ENCODE measurements around the gene TAP1. TPM values are rescaled to one million over a fixed set of nuclear protein-coding genes. Genes with fewer than 3 reads are reported as not detected.

Gene TAP1
- polyA plus RNA-seq, 2 of the 4 experiments (the other 2 are of a cell fraction): 19.0 to 21.2 TPM

DNA sequence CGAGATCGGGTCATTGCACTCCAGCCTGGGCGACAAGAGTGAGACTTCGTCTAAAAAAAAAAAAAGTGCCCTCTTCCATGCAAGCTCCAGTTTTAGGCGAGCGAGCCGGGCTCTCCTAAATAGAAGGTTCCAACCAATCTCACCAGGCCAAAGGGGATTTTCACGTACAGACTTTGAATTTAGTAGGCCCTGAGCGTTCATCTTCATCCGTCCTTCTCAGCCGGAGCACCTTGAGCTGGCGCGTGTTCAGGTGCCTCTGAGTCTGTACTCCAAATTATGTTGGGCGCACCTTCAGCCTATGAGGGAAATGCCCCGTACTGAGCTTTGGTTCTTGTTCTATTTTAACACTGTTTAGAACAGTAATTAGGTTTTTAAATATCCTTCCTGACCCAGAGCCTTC is 14.1 kb downstream of the TAP1 start:
- ATAC-seq (no peak), DNase-seq (ENCODE audit: low read depth in 1 of 2, low spot score in 1 of 2) (no peak), FAIRE-seq (no peak)
- CTCF ChIA-PET: interaction anchor here (1.0 to 10.9 kb wide), 30 partner anchors 10 to 433 kb away, joined by 3 to 253 read pairs (median 5); partner anchors contain the start of genes BTNL2, HLA-DMA, PSMB9 and TAP1
- Histone ChIP-seq H3K4me2 (no peak overlapping the region), H3K27ac (no peak overlapping the region), H3K4me3 (no peak overlapping the region), H3K9me3 (no peaks in the 10 kb centered on the region), H3K4me1 (peaks cover 10% of the 10 kb centered on the region; the same call in 1 of the 3 replicates)
- TF ChIP-seq MAFK (IDR thresholded peaks at IDR 0.05; ENCODE audit: partially characterized antibody) (no peak), RNF2 (IDR thresholded peaks at IDR 0.05; ENCODE audit: borderline replicate concordance, low read depth) (no peak), GATA3 (IDR thresholded peaks at IDR 0.05; ENCODE audit: borderline replicate concordance) (no peak), HOXB13 (CRISPR knock-in tag; IDR thresholded peaks at IDR 0.05; ENCODE audit: low read depth) (no peak), RAD21 (conservative IDR thresholded peaks at IDR 0.05 in 1 of 2, IDR thresholded peaks at IDR 0.05 in 1 of 2) (no peak), TFCP2L1 (CRISPR knock-in tag; IDR thresholded peaks at IDR 0.05) (no peak), NR3C1 (IDR thresholded peaks at IDR 0.05) (no peak), PHF8 (IDR thresholded peaks at IDR 0.05; ENCODE audit: borderline replicate concordance, low read depth) (no peak), JUNB (IDR thresholded peaks at IDR 0.05) (no peak), MAZ (IDR thresholded peaks at IDR 0.05; ENCODE audit: borderline replicate concordance, low read depth, low read length) (no peak)
- TF ChIP-seq, protein P1, sequence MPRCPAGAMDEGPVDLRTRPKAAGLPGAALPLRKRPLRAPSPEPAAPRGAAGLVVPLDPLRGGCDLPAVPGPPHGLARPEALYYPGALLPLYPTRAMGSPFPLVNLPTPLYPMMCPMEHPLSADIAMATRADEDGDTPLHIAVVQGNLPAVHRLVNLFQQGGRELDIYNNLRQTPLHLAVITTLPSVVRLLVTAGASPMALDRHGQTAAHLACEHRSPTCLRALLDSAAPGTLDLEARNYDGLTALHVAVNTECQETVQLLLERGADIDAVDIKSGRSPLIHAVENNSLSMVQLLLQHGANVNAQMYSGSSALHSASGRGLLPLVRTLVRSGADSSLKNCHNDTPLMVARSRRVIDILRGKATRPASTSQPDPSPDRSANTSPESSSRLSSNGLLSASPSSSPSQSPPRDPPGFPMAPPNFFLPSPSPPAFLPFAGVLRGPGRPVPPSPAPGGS (IDR thresholded peaks at IDR 0.05): no peak
- TF ChIP-seq, protein P2, sequence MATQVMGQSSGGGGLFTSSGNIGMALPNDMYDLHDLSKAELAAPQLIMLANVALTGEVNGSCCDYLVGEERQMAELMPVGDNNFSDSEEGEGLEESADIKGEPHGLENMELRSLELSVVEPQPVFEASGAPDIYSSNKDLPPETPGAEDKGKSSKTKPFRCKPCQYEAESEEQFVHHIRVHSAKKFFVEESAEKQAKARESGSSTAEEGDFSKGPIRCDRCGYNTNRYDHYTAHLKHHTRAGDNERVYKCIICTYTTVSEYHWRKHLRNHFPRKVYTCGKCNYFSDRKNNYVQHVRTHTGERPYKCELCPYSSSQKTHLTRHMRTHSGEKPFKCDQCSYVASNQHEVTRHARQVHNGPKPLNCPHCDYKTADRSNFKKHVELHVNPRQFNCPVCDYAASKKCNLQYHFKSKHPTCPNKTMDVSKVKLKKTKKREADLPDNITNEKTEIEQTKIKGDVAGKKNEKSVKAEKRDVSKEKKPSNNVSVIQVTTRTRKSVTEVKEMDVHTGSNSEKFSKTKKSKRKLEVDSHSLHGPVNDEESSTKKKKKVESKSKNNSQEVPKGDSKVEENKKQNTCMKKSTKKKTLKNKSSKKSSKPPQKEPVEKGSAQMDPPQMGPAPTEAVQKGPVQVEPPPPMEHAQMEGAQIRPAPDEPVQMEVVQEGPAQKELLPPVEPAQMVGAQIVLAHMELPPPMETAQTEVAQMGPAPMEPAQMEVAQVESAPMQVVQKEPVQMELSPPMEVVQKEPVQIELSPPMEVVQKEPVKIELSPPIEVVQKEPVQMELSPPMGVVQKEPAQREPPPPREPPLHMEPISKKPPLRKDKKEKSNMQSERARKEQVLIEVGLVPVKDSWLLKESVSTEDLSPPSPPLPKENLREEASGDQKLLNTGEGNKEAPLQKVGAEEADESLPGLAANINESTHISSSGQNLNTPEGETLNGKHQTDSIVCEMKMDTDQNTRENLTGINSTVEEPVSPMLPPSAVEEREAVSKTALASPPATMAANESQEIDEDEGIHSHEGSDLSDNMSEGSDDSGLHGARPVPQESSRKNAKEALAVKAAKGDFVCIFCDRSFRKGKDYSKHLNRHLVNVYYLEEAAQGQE (IDR thresholded peaks at IDR 0.05): no peak
- TF ChIP-seq, protein P3, sequence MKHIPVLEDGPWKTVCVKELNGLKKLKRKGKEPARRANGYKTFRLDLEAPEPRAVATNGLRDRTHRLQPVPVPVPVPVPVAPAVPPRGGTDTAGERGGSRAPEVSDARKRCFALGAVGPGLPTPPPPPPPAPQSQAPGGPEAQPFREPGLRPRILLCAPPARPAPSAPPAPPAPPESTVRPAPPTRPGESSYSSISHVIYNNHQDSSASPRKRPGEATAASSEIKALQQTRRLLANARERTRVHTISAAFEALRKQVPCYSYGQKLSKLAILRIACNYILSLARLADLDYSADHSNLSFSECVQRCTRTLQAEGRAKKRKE (CRISPR knock-in tag; IDR thresholded peaks at IDR 0.05; ENCODE audit: low read depth): no peak
- 92% methylated on average over 15 of the region's 15 CpGs for WGBS (ENCODE audit: missing lambda C conversion rate)
- POLR2A ChIA-PET: interaction anchor here (1.7 to 2.2 kb wide), 3 partner anchors 14 to 29 kb away, joined by 12 to 30 read pairs (median 12); partner anchors contain the start of genes PSMB9 and TAP1

DNA sequence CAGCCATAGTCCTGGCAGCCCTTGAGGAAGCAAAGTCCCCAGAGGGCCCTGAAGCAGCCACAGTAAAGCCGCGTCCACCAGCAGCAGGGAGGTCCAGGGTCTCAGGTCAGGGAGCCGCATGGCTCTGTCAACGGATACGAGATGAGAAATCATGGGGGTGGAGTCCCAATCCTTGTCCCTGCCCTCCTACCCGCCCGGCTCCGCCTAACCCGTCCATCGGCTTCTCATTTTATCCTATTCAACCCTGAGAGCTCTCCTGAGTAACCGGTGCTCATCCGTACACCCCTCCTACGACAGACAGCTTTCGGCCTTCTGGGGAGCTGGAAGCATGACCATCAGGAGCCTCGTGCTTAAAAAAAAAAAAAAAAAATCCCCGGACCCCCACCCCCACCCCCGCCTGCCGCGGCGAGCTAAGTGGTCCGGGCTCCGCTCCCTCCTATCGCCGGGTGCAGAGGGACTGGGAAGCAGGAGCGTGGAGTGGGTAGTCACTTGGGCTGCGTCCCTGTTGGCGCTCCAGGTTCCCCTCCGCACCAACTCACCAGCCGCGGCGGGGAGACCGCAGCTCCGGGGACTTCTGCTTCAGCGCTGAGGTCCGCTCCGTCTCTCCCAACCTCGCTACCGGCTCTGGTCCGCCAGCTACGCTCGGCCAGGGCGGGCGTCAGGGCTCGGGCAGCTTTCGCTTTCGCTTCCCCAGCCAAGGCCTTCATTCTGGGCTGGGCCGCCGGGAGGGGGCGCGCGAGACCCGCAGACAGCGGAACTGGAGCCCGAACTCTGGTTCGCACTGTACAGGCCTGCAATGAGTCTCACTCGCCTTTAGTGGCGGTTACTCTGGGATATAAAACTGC is 15.2 kb downstream of the TAP1 start, which contains the start of gene TAP2:
Gene TAP2, minus strand, starts transcription at position 626 of the 845 bp plus-strand sequence. Its CDS starts 506 bp downstream, at position 120.
- Histone ChIP-seq H3K9me3 (no peaks in the 10 kb centered on the region), H3K4me3 (peak within 1 kb of the TSS; percentile 74), H3K4me2 (peak within 1 kb of the TSS; percentile 98), H3K4me1 (peaks cover 8% of the 10 kb centered on the region; the same call in 1 of the 3 replicates), H3K27ac (peak within 1 kb of the TSS; percentile 83 to 90)
- WGBS (ENCODE audit: missing lambda C conversion rate): 2% methylated on average over 34 of the region's 57 CpGs
- ATAC-seq: peak; percentile 94 to 98
- DNase-seq (ENCODE audit: low read depth in 1 of 2, low spot score in 1 of 2): peak; percentile 88 to 90
- TF ChIP-seq, protein P4, sequence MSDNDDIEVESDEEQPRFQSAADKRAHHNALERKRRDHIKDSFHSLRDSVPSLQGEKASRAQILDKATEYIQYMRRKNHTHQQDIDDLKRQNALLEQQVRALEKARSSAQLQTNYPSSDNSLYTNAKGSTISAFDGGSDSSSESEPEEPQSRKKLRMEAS (IDR thresholded peaks at IDR 0.05): 0 out of 2 replicates have a peak, but pooled peaks have one; percentile 33
- no peak for TF ChIP-seq ZC3H11A (IDR thresholded peaks at IDR 0.05)
- TF ChIP-seq, protein P5, sequence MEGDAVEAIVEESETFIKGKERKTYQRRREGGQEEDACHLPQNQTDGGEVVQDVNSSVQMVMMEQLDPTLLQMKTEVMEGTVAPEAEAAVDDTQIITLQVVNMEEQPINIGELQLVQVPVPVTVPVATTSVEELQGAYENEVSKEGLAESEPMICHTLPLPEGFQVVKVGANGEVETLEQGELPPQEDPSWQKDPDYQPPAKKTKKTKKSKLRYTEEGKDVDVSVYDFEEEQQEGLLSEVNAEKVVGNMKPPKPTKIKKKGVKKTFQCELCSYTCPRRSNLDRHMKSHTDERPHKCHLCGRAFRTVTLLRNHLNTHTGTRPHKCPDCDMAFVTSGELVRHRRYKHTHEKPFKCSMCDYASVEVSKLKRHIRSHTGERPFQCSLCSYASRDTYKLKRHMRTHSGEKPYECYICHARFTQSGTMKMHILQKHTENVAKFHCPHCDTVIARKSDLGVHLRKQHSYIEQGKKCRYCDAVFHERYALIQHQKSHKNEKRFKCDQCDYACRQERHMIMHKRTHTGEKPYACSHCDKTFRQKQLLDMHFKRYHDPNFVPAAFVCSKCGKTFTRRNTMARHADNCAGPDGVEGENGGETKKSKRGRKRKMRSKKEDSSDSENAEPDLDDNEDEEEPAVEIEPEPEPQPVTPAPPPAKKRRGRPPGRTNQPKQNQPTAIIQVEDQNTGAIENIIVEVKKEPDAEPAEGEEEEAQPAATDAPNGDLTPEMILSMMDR (IDR thresholded peaks at IDR 0.05): peak; percentile 81
- TF ChIP-seq NFE2L2 (conservative IDR thresholded peaks at IDR 0.05; ENCODE audit: low read length): no peak
- TF ChIP-seq POLR2A (IDR thresholded peaks at IDR 0.05; ENCODE audit: low read length): peak; percentile 29
- no peak for TF ChIP-seq BHLHE40 (IDR thresholded peaks at IDR 0.05; ENCODE audit: low read depth, low read length)
- TF ChIP-seq EP300 (IDR thresholded peaks at IDR 0.05): no peak
- peak; percentile 90 to 91 for TF ChIP-seq RAD21 (conservative IDR thresholded peaks at IDR 0.05 in 1 of 2, IDR thresholded peaks at IDR 0.05 in 1 of 2)
- TF ChIP-seq RFX5 (IDR thresholded peaks at IDR 0.05): peak; percentile 90
- peak; percentile 88 for TF ChIP-seq SMC3 (IDR thresholded peaks at IDR 0.05)
- TF ChIP-seq CBX2 (IDR thresholded peaks at IDR 0.05; ENCODE audit: borderline replicate concordance, low read depth): no peak
- no peak for TF ChIP-seq SREBF2 (IDR thresholded peaks at IDR 0.05)
- TF ChIP-seq, protein P6, sequence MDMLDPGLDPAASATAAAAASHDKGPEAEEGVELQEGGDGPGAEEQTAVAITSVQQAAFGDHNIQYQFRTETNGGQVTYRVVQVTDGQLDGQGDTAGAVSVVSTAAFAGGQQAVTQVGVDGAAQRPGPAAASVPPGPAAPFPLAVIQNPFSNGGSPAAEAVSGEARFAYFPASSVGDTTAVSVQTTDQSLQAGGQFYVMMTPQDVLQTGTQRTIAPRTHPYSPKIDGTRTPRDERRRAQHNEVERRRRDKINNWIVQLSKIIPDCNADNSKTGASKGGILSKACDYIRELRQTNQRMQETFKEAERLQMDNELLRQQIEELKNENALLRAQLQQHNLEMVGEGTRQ (IDR thresholded peaks at IDR 0.05): no peak
- no peak for TF ChIP-seq NR3C1 (IDR thresholded peaks at IDR 0.05)
- no peak for TF ChIP-seq EHF (CRISPR knock-in tag; IDR thresholded peaks at IDR 0.05)
- ChIA-PET POLR2A (interaction anchor here (0.7 to 2.2 kb wide), 8 partner anchors 11 to 134 kb away, joined by 3 to 30 read pairs (median 11); partner anchors contain the start of genes BRD2, PSMB9 and TAP1), CTCF (interaction anchor here (0.6 to 10.9 kb wide), 44 partner anchors 9 to 432 kb away, joined by 3 to 253 read pairs (median 4); partner anchors contain the start of genes BRD2, BTNL2, HLA-DMA and PSMB9)
- FAIRE-seq: no peak

Measured in A549 (cell line).